GM21576 (cell line): ENCODE data around the gene FZR1.
"Not testable (repeated sequence)": the region's sequence is repeated elsewhere in the genome, so short reads cannot be mapped to it uniquely, and the experiment has no call there.

Source experiments
- ATAC-seq: cut with Tn5 transposase; IDR thresholded peaks from one replicate; pipeline ENCODE4 v1.9.1; 2021; ENCODE audit warnings: mild to moderate bottlenecking, moderate library complexity; ENCODE audit not compliant: unreplicated experiment

FZR1 gene

DNA sequence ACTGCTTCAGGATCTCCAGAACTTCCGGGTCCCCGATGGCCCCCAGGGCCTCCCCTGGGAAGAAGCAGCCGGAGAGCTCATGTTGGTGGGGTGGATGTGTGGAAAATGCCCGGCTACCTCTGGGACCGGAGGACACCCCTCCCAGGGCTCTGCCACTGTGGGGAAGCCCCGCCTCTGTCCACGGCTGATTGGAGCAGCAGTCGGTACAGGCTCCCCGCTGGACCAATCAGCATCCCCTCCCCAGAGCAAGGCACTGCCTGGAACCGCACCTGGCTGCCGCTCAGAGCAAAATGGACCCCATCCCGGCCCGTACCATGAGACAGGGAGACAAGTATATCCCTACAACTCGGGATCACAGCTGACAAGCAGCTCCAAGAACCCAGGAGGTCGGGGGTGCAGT lies 12.1 kb upstream of the FZR1 start:
- no peak for ATAC-seq

DNA sequence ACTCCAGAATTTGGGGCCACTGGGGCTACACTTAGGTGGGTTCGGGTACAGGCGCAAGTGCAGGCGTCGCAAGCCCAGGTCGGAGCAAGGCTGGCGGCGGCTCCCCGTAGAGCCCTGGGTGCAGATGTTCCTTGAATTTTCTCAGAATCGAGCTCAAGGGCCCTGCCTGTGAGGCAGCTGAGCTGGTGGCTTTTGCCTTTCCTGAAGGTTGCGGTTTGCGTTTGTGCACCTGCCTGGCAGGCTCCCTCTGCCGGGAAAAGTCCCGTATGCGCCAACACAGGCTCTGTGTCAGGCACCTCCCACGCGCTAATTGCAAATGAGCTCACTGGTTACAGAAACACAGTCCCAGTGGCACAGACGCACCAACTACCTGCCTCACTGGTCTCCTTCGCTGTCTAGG lies 11.6 kb upstream of the FZR1 start:
- ATAC-seq, result no peak

DNA sequence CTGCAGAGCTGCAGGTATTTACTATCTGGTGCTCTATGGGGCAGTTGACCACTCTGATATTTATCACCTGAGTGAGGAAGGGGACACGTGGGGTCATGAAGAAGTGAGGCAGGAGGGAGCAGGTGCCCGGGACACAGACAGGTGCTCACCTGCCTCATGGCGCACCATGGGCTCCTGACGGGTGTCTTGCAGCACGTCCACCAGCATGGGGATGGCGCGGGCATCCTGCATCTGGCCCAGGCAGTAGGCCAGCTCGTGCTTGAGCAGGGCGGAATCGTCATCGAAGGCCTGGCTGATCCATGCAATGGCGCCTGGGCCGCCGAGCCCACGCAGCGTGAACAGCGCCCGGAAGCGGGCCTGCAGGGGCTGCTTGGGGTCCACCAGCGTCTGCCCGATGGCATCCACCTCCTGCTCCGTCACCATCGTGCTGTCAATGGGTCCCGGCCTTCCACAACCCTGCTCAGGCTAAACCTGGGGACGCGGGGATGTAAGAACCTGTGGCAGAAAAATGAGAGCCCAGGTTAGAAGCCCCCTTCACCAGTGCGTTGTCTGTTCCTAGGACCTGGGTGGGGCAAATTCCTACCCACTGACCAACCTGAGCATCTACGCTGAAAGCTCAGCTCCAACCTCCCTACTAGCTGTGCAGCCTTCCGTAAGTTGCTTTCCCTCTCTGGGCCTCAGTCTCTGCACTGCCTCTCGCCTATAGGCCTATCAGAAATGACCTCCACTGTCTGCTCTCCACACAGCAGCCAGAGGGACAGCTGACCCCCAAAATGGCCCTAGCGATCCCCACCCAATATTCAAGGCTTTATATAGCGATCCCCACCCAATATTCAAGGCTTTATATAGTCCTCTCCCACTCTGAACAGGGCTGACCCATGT lies 9.5 kb upstream of the FZR1 start:
- no peak for ATAC-seq

DNA sequence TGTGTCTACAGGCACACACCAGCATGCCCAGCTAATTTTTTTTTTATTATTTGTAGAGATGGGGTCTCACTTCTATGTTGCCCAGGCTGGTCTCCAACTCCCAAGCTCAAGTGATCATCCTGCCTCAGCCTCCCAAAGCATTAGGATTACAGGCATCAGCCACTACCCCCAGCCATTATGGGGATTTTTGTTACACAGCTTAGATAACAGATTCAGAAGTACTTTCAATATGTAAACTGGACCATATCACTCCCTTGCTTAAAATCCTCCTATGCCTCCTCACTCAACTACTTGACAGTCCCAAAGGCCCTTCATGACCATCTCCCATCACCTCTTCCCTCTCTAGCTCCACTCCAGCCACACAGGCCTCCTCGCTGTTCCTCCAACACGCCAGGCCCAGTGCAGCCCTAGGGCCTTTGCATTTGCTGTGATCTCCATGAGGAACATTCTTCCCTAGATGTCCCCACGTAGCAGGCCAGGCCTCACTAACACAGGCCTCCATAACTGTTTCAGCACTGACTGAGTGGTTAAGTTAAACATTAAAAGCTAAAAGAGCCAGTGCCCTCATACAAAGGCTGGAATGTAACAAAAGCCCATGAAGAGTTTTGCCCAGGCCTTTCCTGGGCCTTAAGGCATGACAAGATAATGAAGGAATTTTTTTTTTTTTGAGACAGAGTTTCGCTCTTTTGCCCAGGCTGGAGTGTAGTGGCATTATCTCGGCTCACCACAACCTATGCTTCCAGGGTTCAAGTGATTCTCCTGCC lies 8.2 kb upstream of the FZR1 start:
- no peak for ATAC-seq

DNA sequence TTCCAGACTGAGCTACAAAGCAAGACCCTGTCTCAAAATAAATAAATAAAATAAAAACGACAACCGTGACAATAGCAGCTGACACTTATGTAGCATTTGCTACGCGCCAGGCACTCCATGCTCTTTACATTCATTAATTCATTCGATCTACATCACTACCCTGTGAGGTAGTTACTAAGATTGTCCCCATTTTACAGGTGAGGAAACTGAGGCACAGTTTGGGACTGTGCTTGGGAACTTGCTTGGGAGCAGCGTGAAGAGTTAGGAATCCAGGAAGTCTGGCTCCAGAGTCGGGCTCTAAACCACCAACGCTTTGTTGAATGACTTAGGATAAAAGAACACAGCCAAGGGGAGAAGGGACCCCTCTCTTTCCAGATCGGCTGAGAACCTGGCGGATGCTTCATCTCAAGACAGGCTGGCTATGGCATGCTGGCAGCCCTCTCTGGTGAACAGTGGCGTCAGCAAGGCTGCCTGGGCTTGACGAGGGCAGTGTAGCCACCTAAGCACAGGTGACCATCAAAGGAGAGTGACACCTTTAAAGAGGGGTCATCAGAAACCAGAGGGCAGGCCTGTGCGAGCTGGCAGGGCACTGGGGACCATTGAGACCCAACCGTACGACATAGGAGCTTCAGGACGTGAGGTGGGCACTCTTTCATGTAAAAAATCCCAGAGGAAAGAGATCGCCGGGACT lies 6.2 kb upstream of the FZR1 start:
- peak; percentile 8 for ATAC-seq

DNA sequence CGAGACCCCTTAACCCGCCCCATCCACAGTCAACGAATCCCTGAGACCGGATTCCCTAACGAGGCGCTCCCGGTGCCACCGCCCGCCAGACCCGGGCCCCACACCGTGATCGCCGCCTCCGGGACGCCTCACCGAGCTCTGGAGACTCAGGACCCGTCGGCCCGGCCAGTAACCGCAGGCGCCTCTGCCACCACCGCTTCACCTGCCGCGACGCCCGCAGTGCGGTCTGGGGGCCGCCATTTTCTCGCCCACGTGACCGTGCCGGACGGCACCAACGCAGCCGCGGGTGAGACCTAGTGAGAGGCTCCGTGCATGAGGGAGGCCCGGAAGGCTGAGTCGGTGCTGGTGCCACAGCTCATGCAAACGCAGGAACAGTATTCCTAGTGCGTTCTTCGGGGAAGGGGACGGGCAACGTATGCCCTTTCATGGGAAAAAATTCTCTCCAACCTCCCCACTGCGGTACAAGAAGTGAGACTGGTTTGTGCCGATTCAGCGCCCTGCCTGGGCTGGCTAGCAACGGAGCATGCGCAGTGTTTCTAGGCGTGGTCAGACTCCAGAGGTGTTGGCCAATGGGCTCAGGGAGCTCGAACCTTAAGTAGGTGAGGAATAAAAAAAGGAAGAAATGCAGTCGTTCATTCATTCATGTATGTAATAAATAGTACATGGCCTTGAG lies 5.5 kb upstream of the FZR1 start, which contains the start of gene DOHH:
TSS of gene DOHH (minus strand) at position 246 of the 673 bp plus-strand sequence. CDS start 3,860 bp downstream, outside the sequence.
- ATAC-seq, result peak; percentile 83

DNA sequence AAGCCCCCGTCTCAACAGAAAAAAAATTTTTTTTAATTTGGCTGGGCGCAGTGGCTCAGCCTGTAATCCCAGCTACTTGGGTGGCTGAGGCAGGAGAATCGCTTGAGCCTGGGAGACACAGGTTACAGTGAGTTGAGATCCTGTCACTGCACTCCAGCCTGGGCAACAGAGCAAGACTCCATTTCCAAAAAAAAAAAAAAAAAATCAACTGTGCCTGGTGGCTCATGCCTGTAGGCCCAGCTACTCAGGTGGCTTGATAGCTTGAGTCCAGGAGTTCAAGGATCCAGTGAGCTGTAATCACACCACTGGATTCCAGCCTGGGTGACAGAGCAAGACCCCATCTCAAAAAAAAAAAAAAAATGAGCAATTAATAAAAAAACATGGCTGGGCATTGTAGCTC lies 4.3 kb upstream of the FZR1 start:
- no peak for ATAC-seq

DNA sequence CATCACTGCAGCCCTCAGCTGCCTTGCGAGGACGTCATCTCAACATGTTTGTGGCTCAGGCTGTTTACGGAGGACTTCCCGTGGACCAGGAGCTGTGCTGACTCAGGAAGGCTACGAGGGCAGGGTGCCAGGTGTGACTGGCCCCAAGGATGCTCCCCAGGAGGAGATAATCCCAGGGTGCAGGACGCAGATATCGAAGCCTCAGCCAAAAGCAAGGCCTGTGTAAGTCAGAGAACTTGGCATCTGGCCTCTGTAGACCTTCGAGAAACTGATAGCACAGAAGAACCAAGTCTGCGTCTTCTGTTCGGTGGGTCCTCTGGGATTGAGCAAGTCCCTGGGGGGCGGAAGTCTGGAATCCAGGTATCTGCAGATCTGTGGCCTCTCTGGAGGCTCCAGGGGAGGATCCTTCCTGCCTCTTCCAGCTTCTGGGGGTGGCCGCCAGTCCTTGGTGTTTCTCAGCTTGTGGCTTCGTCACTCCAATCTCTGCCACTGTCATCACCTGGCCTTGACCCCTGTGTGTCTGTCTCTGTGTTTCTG lies 3.0 kb upstream of the FZR1 start:
- ATAC-seq, result no peak

DNA sequence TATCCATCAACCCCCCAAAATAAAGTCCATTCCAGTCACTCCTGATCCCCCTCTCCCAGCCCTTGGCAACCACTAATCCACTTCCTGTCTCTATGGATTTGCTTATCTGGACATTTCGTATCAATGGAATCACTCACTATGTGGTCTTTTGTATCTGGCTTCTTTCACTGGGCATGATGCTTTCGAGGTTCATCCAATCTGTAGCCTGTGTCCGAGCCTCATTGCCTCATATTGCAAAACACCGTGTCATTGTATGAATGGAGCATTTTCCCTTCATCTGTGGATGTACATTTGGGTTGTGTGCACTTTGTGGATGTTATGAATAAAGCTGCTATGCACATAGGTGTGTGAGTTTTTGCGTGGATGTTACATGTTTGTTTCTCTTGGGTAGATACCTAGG lies 1.4 kb upstream of the FZR1 start:
- no peak for ATAC-seq

DNA sequence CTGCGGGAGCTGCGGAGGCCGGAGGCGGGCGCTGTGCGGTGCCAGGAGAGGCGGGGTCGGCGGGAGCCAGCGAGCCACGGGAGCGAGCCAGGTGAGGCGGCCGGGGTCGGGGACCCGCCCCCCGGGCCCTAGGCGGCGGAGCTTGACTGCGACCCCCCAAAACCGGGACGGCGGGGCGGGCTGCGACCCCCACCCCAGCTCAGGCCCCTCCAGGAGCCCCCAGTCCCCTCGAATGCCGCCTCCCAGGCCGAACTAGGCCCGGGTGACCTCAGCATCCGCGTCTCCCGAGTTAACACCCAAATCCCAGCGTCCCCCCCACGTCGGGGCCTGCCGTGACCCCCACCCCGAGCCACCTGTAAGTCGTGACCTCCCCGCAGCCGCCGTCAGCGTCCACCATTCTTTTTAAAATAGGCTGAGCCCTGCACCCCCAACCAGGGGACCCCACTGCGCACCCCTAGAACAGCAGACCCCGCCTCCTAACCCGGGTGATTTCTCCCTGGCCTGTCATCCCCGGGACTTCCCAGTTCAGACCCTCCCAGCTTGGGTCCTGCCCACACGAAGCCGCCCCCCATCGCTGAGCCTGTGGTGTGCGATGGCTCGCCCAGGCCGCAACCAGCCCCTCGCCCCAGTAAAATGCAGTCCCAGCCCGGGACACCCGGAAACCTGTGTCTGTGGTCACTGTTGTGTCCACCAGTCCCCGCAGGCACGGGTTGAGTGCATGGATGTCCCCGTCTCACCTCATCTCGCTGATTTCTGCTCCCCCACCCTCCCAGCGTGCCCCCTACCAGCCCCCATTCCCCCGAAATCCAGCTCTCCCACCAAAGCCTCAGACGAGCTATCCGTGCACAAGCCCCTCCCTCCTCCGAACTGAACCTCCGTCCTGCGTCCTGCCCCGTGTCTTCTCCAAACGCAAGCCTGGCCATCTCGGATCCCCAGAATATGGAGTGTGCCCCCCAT lies 551 bp downstream of the FZR1 start:
- peak; percentile 23 for ATAC-seq

DNA sequence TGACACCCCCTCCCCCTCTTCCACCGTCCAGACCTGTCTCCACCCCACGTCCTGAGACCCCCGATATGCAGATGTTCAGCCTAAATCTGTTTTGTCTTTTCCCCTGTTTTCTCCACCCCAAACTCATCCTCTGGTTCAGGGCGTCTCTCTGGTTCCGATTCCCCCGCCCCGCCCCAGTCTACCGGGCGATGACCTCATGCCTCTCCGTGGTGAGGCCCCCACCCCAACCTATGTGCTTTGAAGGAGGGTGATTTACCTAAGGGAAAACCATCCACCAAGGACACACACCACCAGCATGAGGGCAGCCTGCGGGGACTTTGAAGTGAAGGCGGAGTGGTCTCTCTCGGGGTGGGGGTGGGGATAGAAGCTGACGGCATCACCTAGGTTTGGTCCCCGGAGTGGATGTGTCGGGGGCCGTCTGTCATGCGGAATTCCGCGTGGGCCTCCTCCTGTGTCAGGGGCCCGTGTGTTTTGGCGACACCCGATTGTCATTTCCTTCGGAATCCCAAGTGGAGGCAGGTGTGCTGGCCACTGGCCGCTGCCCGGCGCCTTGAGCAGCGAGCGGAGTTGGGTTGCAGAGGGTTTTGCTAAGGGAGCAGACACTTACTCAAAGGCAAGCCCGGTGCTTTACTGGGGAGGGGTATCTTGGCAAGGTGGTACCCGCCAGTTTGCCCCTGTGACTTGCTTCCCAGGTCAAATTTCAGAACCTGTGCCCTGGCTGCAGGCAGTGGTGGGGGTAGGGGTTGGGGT lies 1.4 kb downstream of the FZR1 start:
- no peak for ATAC-seq

DNA sequence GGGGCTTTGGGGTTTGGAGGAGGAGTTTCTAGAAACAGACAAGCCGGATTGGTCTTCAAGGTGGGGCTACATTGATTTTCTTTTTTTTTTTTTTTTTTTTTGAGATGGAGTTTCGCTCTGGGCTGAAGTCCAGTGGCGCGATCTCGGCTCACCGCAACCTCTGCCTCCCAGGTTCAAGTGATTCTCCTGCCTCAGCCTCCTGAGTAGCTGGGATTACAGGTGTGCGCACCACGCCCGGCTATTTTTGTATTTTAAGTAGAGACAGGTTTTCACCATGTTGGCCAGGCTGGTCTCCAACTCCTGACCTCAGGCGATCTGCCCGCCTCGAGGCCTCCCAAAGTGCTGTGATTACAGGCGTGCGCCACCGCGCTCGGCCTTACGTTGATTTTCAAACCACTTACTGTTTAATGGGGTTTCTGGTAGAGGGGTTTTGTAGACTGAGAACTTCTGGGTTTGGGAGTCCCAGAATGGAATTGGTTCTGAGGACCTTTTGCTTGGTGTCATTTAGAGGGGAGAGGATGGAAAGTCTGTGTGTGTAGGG lies 2.1 kb downstream of the FZR1 start:
- ATAC-seq, result not testable (repeated sequence)

DNA sequence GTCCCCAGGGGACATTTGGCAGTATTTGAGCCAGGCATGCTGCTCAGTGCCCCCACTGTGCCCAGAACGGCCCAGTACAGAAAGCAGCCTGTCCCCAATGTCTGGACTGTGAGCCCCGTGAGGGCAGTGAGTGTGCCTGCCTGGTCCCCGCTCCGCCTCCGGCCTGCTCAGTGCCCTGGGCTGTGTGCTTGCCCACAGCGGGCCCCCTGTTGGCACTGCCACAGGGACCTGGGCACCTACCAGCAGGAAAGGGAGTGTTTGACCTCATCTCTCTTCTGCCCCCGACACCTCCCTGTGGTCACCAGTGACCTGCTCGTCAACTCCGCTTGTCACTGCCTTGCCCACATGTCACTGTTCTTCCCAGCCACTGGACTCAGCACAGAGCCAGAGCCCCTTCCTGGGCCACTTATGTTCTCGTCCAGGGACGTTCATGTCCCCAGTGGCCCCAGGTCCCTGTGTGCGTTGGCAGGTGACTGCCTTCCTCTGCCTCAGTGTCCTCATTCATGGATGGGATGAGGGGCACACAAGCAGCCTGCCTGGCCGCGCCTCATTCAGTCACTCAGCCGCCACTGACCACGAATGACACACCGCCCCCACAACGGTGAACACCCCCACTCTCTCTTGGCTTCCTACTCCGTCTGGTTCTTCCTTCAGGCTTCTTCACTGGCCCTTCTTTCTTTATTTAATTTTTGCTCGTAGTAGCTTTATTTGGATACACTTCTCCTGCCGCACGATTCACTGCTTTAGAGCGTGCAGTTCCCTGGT lies 2.8 kb downstream of the FZR1 start:
- no peak for ATAC-seq

DNA sequence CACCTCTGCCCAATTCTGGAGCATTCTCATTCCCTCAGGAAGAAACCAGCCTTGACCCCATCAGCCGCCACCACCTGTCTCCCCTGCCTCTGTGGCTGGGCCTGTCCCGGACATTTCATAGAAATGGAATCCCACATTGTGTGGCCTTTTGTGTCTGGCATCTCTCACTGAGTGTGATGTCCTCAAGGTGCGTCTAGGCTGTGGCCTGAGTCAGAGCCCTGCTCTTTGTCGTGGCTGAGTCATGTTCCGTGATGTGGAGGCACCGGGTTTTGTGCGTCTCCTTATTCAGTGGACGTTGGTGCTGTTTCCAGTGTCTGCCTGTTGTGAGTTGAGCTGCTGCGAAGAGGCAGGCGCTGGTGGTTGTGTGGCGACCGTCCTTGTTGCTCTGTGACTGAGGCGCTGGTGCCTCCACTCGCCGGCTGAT lies 3.5 kb downstream of the FZR1 start:
- no peak for ATAC-seq

DNA sequence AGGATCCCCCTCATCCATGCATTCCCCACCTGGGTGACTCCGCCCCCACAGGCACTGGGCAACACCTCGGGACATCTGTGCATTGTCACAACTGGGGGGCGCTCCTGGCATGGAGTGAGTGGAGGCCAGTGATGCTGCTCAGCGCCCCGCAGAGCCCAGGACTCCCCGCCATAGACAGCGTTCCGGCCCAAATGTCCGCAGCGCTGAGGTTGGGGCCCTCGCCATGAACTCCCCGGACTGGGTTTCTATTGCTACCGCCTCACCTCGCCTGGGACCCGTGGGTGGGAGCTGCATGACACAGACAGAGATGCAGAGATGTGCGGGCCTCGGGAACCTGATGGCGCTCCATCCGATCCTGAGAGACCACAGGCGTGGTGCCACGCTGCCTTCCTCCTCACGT lies 4.6 kb downstream of the FZR1 start:
- ATAC-seq, result no peak

DNA sequence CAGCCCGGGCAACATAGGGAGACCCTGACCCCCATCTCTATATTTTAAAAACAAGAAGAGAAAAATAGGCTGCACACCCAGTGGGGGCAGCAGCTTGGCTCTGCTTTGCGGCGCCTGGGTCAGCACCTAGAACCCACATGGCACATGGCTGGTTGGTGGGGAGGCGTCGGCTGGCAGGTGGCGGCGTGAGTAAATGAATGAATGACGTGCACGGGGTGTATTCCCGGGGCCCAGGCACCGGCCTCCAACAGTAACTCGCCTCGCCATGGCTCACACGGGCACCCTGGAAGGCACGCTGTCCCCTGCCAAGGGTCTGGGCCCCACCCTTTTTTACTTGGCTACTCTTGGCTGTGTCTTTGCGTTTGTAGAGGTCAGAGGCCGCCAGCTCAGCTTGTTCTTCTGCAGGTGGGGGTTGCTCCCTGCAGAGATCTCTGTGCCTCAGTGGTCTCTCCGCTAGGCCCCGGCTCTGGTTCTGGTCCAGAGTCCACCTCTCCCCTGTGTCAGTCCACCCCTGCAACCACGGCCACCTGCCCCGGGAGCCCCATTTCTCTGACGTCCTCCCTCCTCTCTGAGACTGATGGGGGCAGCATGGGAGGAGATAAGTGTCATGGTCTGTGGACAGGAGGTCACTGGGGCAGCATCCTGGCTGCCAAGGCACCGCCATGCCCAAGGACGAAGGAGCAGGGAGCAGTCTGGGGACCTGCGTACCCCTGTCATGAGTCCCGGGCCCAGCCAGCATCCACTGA lies 5.6 kb downstream of the FZR1 start:
- no peak for ATAC-seq
